Endodermal cell (in vitro differentiated cells): ENCODE data around the gene SLC24A3. TPM values are rescaled to one million over a fixed set of nuclear protein-coding genes. Genes with fewer than 3 reads are reported as not detected.

ENCODE experiments used
- DNase-seq: peaks from one replicate; pipeline ENCODE4 v3.0.0-alpha.2; 2017
- H3K27ac ChIP-seq: 2 replicates; pipeline ENCODE4 v1.5.1; 2013; ENCODE audit warnings: mild to moderate bottlenecking, low read depth, low read length, moderate library complexity
- H3K27me3 ChIP-seq: 2 replicates; pipeline ENCODE4 v1.6.1; 2013; ENCODE audit warnings: mild to moderate bottlenecking, low read length, moderate library complexity; ENCODE audit not compliant: insufficient read depth, control insufficient read depth, poor library complexity, severe bottlenecking
- H3K36me3 ChIP-seq: 2 replicates; pipeline ENCODE4 v1.7.0; 2013; ENCODE audit warnings: mild to moderate bottlenecking, low read length, moderate library complexity; ENCODE audit not compliant: control insufficient read depth, insufficient read depth
- H3K4me1 ChIP-seq: one replicate; pipeline ENCODE4 v1.7.0; 2013; ENCODE audit warnings: low read length; ENCODE audit not compliant: control insufficient read depth, insufficient read depth
- H3K4me3 ChIP-seq: 2 replicates; pipeline ENCODE4 v1.5.1; 2013; ENCODE audit warnings: mild to moderate bottlenecking, low read length, moderate library complexity
- H3K9ac ChIP-seq: 2 replicates; pipeline ENCODE4 v1.6.1; 2013; ENCODE audit warnings: mild to moderate bottlenecking, low read length, moderate library complexity; ENCODE audit not compliant: poor library complexity, severe bottlenecking; ENCODE audit errors: extremely low read depth
- H3K9me3 ChIP-seq: 2 replicates; pipeline ENCODE4 v1.6.1; 2013; ENCODE audit warnings: mild to moderate bottlenecking, low read length, moderate library complexity; ENCODE audit not compliant: control insufficient read depth
- H3K27ac Mint-ChIP-seq: 2 replicates; pipeline ENCODE4 v1.8.0; 2020; ENCODE audit warnings: mixed read lengths
- H3K27me3 Mint-ChIP-seq: 2 replicates; pipeline ENCODE4 v1.8.0; 2021; ENCODE audit warnings: mild to moderate bottlenecking, mixed read lengths; ENCODE audit not compliant: insufficient read depth
- H3K36me3 Mint-ChIP-seq: 2 replicates; pipeline ENCODE4 v1.8.0; 2020; ENCODE audit warnings: low read depth, mixed read lengths
- H3K4me1 Mint-ChIP-seq: 2 replicates; pipeline ENCODE4 v1.8.0; 2020; ENCODE audit warnings: mixed read lengths
- H3K4me3 Mint-ChIP-seq: 2 replicates; pipeline ENCODE4 v1.8.0; 2020; ENCODE audit warnings: mild to moderate bottlenecking, moderate library complexity, mixed read lengths
- H3K9me3 Mint-ChIP-seq: 2 replicates; pipeline ENCODE4 v1.8.0; 2020; ENCODE audit warnings: mild to moderate bottlenecking, mixed read lengths
- CTCF ChIP-seq: fragments of 200-600 bp; sonication (generic); conservative IDR thresholded peaks from 2 replicates; pipeline ENCODE4 v1.5.0; 2021; ENCODE audit warnings: antibody characterized with exemption, mild to moderate bottlenecking
- WGBS, 2 experiments: methylation state at CpG; one replicate each; pipeline versions ENCODE4 v1.1.5 to v1.1.7; 2013; ENCODE audit warnings: missing lambda C conversion rate in 2 of 2, mixed read lengths in 1 of 2; ENCODE audit not compliant: insufficient coverage in 1 of 2, insufficient read length in 1 of 2; 5-methylcytosine and 5-hydroxymethylcytosine counted together
- total RNA-seq, 2 donors: library from RNA; stranded (reverse); fragmentation: NEBNext Ultra II Directional in 1 of 2; extraction: Animal tissue kit (Norgen Biotek cat#: 25700) in 1 of 2; gene quantifications; 2 replicates in 1 of 2; 3 replicates in 1 of 2; pipeline ENCODE4 v1.2.1, GENCODE V29; 2021

The SLC24A3 gene
- total RNA-seq, 2 donors from 2014 or later: 1.5 to 1.8 TPM

- H3K9me3 Mint-ChIP-seq: no peaks in the 10 kb centered on the region
- WGBS, 2 experiments: 95% methylated on average over 5 to 7 of the region's 7 CpGs
- no peak overlapping the region for H3K27ac ChIP-seq
- H3K4me3 Mint-ChIP-seq: no peak overlapping the region
- peaks cover 16% of the 10 kb centered on the region for H3K4me1 Mint-ChIP-seq
- no peak overlapping the region for H3K27ac Mint-ChIP-seq
- H3K9me3 ChIP-seq: no peaks in the 10 kb centered on the region
- no peak for DNase-seq
- H3K9ac ChIP-seq: no peak overlapping the region
- TF ChIP-seq CTCF: no peak
- H3K36me3 ChIP-seq: no peaks in the 10 kb centered on the region
- H3K27me3 ChIP-seq: no peaks in the 10 kb centered on the region
- H3K36me3 Mint-ChIP-seq: no peaks in the 10 kb centered on the region
- H3K27me3 Mint-ChIP-seq: no peaks in the 10 kb centered on the region
- no peaks in the 10 kb centered on the region for H3K4me1 ChIP-seq
- no peak overlapping the region for H3K4me3 ChIP-seq
These were observed 518.3 kb downstream of the SLC24A3 start for GRCh38 chr20:19730706-19731105.

DNA sequence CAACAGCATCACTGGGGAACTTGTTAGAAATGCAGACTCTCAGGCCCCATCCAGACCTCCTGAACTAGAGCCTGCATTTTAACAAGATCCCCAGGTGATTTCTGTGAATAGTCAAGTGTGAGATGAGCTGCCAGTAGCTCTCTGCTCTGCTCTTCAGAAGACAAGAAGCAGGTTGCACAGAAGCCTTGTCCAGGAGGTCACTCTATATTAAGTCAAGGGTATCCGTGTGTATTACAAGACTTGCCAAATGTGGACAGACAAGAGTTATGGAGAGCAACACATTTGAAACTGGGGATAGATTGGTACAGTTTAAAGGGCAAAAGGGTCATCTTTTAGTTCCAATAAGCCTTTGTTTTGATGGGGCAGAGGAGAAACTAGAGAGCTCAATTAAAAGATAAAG lies 522.4 kb downstream of the SLC24A3 start:
- TF ChIP-seq CTCF: no peak
- no peak overlapping the region for H3K4me3 Mint-ChIP-seq
- Histone ChIP-seq H3K9ac (no peak overlapping the region), H3K4me3 (no peak overlapping the region), H3K27ac (peak overlapping the region; percentile 74), H3K27me3 (no peaks in the 10 kb centered on the region), H3K4me1 (no peaks in the 10 kb centered on the region), H3K36me3 (no peaks in the 10 kb centered on the region), H3K9me3 (no peaks in the 10 kb centered on the region)
- no peaks in the 10 kb centered on the region for H3K36me3 Mint-ChIP-seq
- H3K4me1 Mint-ChIP-seq: peaks cover 18% of the 10 kb centered on the region
- DNase-seq: no peak
- 89 to 93% methylated on average over 1 of the region's 1 CpG for WGBS, 2 experiments
- H3K9me3 Mint-ChIP-seq: no peaks in the 10 kb centered on the region
- no peaks in the 10 kb centered on the region for H3K27me3 Mint-ChIP-seq
- H3K27ac Mint-ChIP-seq: peak overlapping the region; percentile 81

GRCh38 chr20:19735446-19735845 lies 523.0 kb downstream of the SLC24A3 start:
- Histone ChIP-seq H3K9me3 (no peaks in the 10 kb centered on the region), H3K27me3 (no peaks in the 10 kb centered on the region), H3K4me3 (no peak overlapping the region), H3K4me1 (no peaks in the 10 kb centered on the region), H3K27ac (peak overlapping the region; percentile 74), H3K9ac (no peak overlapping the region), H3K36me3 (no peaks in the 10 kb centered on the region)
- peak overlapping the region; percentile 81 for H3K27ac Mint-ChIP-seq
- H3K4me3 Mint-ChIP-seq: no peak overlapping the region
- TF ChIP-seq CTCF: no peak
- no peaks in the 10 kb centered on the region for H3K36me3 Mint-ChIP-seq
- H3K4me1 Mint-ChIP-seq: peaks cover 18% of the 10 kb centered on the region
- 47 to 57% methylated on average over 5 to 6 of the region's 6 CpGs for WGBS, 2 experiments
- H3K27me3 Mint-ChIP-seq: no peaks in the 10 kb centered on the region
- DNase-seq: peak; percentile 70
- no peaks in the 10 kb centered on the region for H3K9me3 Mint-ChIP-seq
